Heart right ventricle (tissue), 16 donors: Measurements from ENCODE around the gene FCHO1. TPM values are rescaled to one million over a fixed set of nuclear protein-coding genes. Genes with fewer than 3 reads are reported as not detected.

ENCODE experiments used
- ATAC-seq, 8 donors: fragments of 200-7000 bp; cut with Tn5 transposase; one replicate each; pipeline ENCODE4 v1.9.1; 2020; ENCODE audit warnings: mild to moderate bottlenecking in 8 of 8, moderate library complexity in 8 of 8, moderate number of reproducible peaks in 1 of 8
- DNase-seq, 2 donors: peaks; one replicate each; pipeline ENCODE4 v3.0.0-alpha.2; 2020
- H3K27ac ChIP-seq, 10 donors: fragments of 200-600 bp; sonication (generic) in 2 of 10; one replicate each; pipeline versions ENCODE4 v1.5.0 to v1.8.0; 2020 to 2022; ENCODE audit warnings: mild to moderate bottlenecking in 3 of 10
- H3K27me3 ChIP-seq, 7 donors: fragments of 200-600 bp; one replicate each; pipeline ENCODE4 v1.8.0; 2021 to 2022; ENCODE audit warnings: mild to moderate bottlenecking in 2 of 7
- H3K36me3 ChIP-seq, 9 donors: fragments of 200-600 bp; sonication (generic) in 1 of 9; one replicate each; pipeline versions ENCODE4 v1.5.0 to v1.8.0; 2020 to 2022; ENCODE audit warnings: mild to moderate bottlenecking in 2 of 9
- H3K4me1 ChIP-seq, 9 donors: fragments of 200-600 bp; sonication (generic) in 1 of 9; one replicate each; pipeline versions ENCODE4 v1.5.0 to v1.8.0; 2020 to 2022; ENCODE audit warnings: mild to moderate bottlenecking in 4 of 9
- H3K4me3 ChIP-seq, 10 donors: fragments of 200-600 bp; sonication (generic) in 2 of 10; one replicate each; pipeline versions ENCODE4 v1.5.0 to v1.8.0; 2020 to 2022; ENCODE audit warnings: mild to moderate bottlenecking in 7 of 10, moderate library complexity in 2 of 10
- H3K9me3 ChIP-seq, 11 donors: fragments of 200-600 bp in 10 of 11; sonication (generic) in 2 of 11; one replicate each; pipeline versions ENCODE4 v1.5.0 to v1.8.0; 2013 to 2022; ENCODE audit warnings: mild to moderate bottlenecking in 2 of 11, control low read depth in 1 of 11, moderate library complexity in 1 of 11
- WGBS, 2 donors: extraction: QIAGEN DNeasy Blood & Tissue Kit; methylation state at CpG; one replicate each; pipeline ENCODE4 v1.1.7; 2013; ENCODE audit warnings: inconsistent platforms in 1 of 2; 5-methylcytosine and 5-hydroxymethylcytosine counted together
- intact Hi-C, 10 donors: fragments of 100-400 bp; cut with DNase I; formaldehyde crosslinking; loops; one replicate each; pipeline versions ENCODE4 v1.11.1 to v1.14.2; 2022
- polyA plus RNA-seq, 2 donors: library from polyadenylated mRNA; stranded (reverse); fragments of 200-250 nt; gene quantifications; one replicate each; pipeline ENCODE4 v1.2.3, GENCODE V29; 2013
- total RNA-seq, 10 donors: library from RNA; stranded (reverse); fragmentation: NEBNext Ultra II Directional in 3 of 10; extraction: Animal tissue kit (Norgen Biotek cat#: 25700) in 3 of 10; gene quantifications; one replicate each; pipeline versions ENCODE4 v1.2.1 to v1.2.4, GENCODE V29; 2021 to 2023
- TF ChIP-seq, protein P1 (sequence below), 9 donors: fragments of 200-600 bp; sonication (generic) in 2 of 9; IDR thresholded peaks; one replicate each; pipeline versions ENCODE4 v1.5.0 to v1.8.0; 2021 to 2022; ENCODE audit warnings: antibody characterized with exemption in 9 of 9, mild to moderate bottlenecking in 5 of 9, moderate library complexity in 1 of 9
- donor health status: Arrhythmogenic right ventricular cardiomyopathy.
- donor health status: ischemic (EF 13 %, LVEDD 7.1; RV severe dilation, severe dysfunction).
- donor health status: healthy with polysubstance abuse.
- donor health status: DM: no; HTN: yes; CAD: no.
- donor health status: DM: no; HTN: no; CAD: no.
- donor health status: ischemic (EF 25% LVEDD 6.9; RV normal size, moderate dysfunction).
- donor health status: ischemic (EF 25% LVEDD 5.7; RV mildly dilated, moderate dysfunction).
- donor health status: healthy.
- donor health status: DM: yes; HTN: yes; CAD: no.
- donor health status: Ischemic cardiomyopathy.
- donor health status: ischemic (EF 35%, LVEDD 5.7; RV mildly dilated, moderate dysfunction).
- donor health status: nonischemic (EF 11% LVEDD 7.7; RV severe dilation, severe dysfunction).
- donor health status: DM: yes; HTN: yes; CAD: no.
- donor health status: PGD.
- donor health status: ischemic (EF 29% LVEDD 5.4; RV normal size, mild dysfunction).
- donor health status: nonischemic (EF 23%, LVEDD 6.1; RV moderate dilation, normal function).

FCHO1 gene
- total and polyA plus RNA-seq, 12 donors = 0.21 to 2.6 (median 0.73) TPM

DNA sequence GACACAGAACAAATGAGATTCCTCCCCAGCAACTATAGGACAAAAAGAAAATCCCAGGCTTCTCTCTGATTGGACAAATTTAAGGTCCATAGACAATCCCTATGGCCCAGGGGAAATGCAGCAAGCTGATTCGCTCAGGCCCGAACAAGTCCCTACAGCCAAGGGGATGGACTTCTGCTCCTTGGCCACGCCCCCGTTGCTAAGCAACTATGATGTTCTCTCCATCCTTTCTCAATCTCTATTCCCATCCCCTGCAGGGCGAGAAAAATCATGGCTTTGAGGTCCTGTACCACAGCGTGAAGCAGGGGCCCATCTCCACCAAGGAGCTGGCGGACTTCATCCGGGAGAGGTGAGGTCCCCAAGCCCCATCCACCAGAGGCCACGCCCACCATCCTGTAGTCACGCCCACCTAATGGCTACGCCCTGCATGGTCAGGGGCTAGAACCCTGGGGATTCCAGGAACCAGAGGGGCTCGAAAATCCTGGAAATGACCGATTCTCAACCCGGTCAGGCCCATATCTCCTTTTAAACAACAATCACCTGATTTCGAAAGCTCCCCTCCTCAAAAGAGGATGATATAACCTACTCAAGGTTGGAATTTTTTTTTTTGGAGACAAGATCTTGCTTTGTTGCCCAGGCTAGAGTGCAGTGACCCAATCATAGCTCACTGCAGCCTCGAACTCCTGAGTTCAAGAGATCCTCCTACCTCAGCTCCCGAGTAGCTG lies 11.4 kb downstream of the FCHO1 start:
- intact Hi-C loops = loop anchor here in 4 of 10 donors (5.0 to 10.0 kb wide), 3 partner anchors 55 to 308 kb away; no protein-coding TSS in a partner anchor
- no peak for ATAC-seq
- TF ChIP-seq, protein P1, sequence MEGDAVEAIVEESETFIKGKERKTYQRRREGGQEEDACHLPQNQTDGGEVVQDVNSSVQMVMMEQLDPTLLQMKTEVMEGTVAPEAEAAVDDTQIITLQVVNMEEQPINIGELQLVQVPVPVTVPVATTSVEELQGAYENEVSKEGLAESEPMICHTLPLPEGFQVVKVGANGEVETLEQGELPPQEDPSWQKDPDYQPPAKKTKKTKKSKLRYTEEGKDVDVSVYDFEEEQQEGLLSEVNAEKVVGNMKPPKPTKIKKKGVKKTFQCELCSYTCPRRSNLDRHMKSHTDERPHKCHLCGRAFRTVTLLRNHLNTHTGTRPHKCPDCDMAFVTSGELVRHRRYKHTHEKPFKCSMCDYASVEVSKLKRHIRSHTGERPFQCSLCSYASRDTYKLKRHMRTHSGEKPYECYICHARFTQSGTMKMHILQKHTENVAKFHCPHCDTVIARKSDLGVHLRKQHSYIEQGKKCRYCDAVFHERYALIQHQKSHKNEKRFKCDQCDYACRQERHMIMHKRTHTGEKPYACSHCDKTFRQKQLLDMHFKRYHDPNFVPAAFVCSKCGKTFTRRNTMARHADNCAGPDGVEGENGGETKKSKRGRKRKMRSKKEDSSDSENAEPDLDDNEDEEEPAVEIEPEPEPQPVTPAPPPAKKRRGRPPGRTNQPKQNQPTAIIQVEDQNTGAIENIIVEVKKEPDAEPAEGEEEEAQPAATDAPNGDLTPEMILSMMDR (IDR thresholded peaks at IDR 0.05) = no peak

DNA sequence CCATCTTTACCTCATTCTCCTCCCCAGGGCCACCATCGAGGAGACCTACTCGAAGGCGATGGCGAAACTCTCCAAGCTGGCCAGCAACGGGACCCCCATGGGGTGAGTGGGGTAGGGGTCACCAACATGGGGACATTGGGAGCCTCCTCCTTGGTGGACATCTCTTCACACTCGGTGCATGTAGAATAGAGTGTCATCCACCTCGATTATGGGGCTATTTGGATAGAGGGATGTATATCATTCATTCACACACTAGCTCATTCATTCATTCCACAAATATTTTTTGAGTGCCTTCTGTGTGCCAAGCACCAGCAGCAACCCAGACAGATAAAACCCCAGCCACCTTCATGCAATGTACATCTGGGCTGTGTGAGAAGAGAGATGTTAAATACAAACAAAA lies 13.1 kb downstream of the FCHO1 start:
- ATAC-seq (no peak), DNase-seq (no peak)
- TF ChIP-seq, protein P1 (IDR thresholded peaks at IDR 0.05) = no peak
- Histone ChIP-seq H3K27ac (peak overlapping the region in 1 of 10 donors; percentile 76), H3K4me3 (no peak overlapping the region), H3K36me3 (peaks cover 0 to 13% (median 0%) of the 10 kb centered on the region in 9 donors), H3K27me3 (peaks cover 0 to 10% (median 0%) of the 10 kb centered on the region in 7 donors), H3K4me1 (peaks cover 0 to 13% (median 6%) of the 10 kb centered on the region in 9 donors), H3K9me3 (no peaks in the 10 kb centered on the region)
- WGBS, 2 donors = 86 to 94% methylated on average over 7 of the region's 7 CpGs
- intact Hi-C loops = loop anchor here in 4 of 10 donors (5.0 to 10.0 kb wide), 3 partner anchors 57 to 310 kb away; no protein-coding TSS in a partner anchor

More for the DNA sequence above, 11.4 kb downstream of the FCHO1 start:
- Histone ChIP-seq H3K27ac (no peak overlapping the region), H3K4me3 (no peak overlapping the region), H3K9me3 (no peaks in the 10 kb centered on the region), H3K36me3 (peaks cover 0 to 13% (median 0%) of the 10 kb centered on the region in 9 donors), H3K27me3 (peaks cover 0 to 10% (median 0%) of the 10 kb centered on the region in 7 donors), H3K4me1 (peaks cover 0 to 13% (median 6%) of the 10 kb centered on the region in 9 donors)
- DNase-seq = no peak
- WGBS, 2 donors = 55 to 70% methylated on average over 17 of the region's 17 CpGs

DNA sequence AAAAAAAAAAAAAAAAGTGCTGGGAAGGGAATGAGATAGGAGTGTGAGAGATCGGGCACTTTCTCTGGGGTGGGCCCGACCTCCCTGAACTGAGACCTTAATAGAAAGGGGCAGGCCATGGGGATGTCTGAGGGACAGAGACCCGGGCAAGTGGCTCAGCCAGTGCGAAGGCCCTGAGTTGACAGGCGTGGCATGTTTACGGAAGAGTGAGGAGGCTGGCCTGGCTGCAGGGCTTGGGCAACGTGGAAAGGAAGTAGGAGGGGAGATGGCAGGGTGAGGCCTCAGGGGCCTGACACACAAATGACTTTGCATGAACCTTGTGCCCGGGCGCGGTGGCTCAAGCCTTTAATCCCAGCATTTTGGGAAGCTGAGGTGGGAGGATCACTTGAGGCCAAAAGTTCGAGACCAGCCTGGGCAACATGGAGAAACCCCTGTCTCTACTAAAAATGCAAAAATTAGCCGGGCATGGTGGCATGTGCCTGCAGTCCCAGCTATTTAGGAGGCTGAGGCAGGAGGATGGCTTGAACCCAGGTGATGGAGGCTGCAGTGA lies 13.9 kb downstream of the FCHO1 start:
- ATAC-seq (peak in 6 of 8 donors; percentile 38 to 86 (median 75)), DNase-seq (peak; percentile 47 to 48)
- Histone ChIP-seq H3K4me3 (no peak overlapping the region), H3K27me3 (peaks cover 0 to 10% (median 0%) of the 10 kb centered on the region in 7 donors), H3K27ac (peak overlapping the region in 1 of 10 donors; percentile 76), H3K36me3 (peaks cover 0 to 13% (median 0%) of the 10 kb centered on the region in 9 donors), H3K9me3 (no peaks in the 10 kb centered on the region), H3K4me1 (peaks cover 0 to 13% (median 6%) of the 10 kb centered on the region in 9 donors)
- TF ChIP-seq, protein P1 (IDR thresholded peaks at IDR 0.05) = no peak
- intact Hi-C loops = loop anchor here in 8 of 10 donors (5.0 to 10.0 kb wide), 3 partner anchors 63 to 310 kb away; no protein-coding TSS in a partner anchor
- WGBS, 2 donors = 63 to 73% methylated on average over 12 of the region's 12 CpGs

DNA sequence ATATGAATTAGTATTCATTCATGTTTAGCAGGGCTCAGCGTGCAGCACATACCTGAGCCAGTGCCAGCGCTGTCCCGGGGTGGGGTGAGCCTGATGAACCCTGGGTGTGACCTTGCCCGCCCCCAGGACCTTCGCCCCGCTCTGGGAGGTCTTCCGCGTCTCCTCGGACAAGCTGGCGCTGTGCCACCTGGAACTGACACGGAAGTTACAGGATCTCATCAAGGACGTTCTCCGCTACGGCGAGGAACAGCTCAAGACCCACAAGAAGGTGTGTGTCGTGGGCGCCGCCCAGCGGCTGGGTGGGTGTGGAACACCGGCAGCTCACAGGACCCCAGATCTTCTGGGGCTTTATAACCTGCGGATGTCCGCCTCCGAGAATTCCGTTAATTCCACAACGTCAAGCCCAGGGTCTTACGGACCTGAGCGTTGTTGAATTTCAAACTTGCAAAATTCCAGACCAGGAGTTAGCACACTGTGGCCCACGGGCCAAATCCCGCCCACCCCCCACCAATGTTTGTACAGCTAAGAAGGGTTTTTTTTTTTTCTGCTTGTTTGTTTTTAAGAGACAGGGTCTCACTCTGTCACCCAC lies 15.4 kb downstream of the FCHO1 start:
- TF ChIP-seq, protein P1 (IDR thresholded peaks at IDR 0.05) = peak; percentile 63 to 88 (median 80)

More for the DNA sequence above, 15.4 kb downstream of the FCHO1 start:
- Histone ChIP-seq H3K9me3 (no peaks in the 10 kb centered on the region), H3K4me1 (peaks cover 0 to 13% (median 6%) of the 10 kb centered on the region in 9 donors), H3K4me3 (peak overlapping the region in 5 of 10 donors; percentile 6 to 29 (median 27)), H3K36me3 (peaks cover 0 to 19% (median 0%) of the 10 kb centered on the region in 9 donors), H3K27ac (peak overlapping the region in 1 of 10 donors; percentile 36), H3K27me3 (peaks cover 0 to 10% (median 0%) of the 10 kb centered on the region in 7 donors)
- peak; percentile 70 to 81 for DNase-seq
- peak; percentile 72 to 93 (median 82) for ATAC-seq
- intact Hi-C loops = loop anchor here in 9 of 10 donors (1.0 to 10.0 kb wide), 5 partner anchors 62 to 312 kb away; no protein-coding TSS in a partner anchor
- WGBS, 2 donors = 4 to 11% methylated on average over 29 of the region's 29 CpGs
